B cell (primary cell): ENCODE measurements around the gene TRABD. TPM values are rescaled to one million over a fixed set of nuclear protein-coding genes. Genes with fewer than 3 reads are reported as not detected.

ENCODE experiments used
- ATAC-seq: fragments of 200-7000 bp; cut with Tn5 transposase; one replicate; pipeline ENCODE4 v1.10.0; 2021; ENCODE audit warnings: low read depth, mild to moderate bottlenecking, moderate number of reproducible peaks, moderate library complexity
- CTCF ChIA-PET: fragments of 350-600 bp; sonication (Branson Sonifier 250); formaldehyde crosslinking; loops from one replicate; lab custom pipeline; 2021; ENCODE audit warnings: antibody characterized with exemption, inconsistent platforms; lab: Charles Lee
- POLR2A ChIA-PET: fragments of 350-600 bp; sonication (Branson Sonifier 250); formaldehyde crosslinking; loops from one replicate; lab custom pipeline; 2021; ENCODE audit warnings: antibody characterized with exemption; lab: Charles Lee
- DNase-seq: peaks from one replicate; pipeline ENCODE4 v3.0.0; 2013
- H2AFZ ChIP-seq: 2 replicates; pipeline ENCODE4 v1.6.1; 2012; ENCODE audit warnings: mild to moderate bottlenecking, low read depth, low read length; ENCODE audit not compliant: insufficient read depth, poor library complexity, severe bottlenecking
- H3K27ac ChIP-seq, 2 donors: 1 replicate in 1 of 2; 2 replicates in 1 of 2; pipeline ENCODE4 v1.5.1; 2012 to 2013; ENCODE audit warnings: low read length in 2 of 2, mild to moderate bottlenecking in 2 of 2, moderate library complexity in 1 of 2
- H3K27me3 ChIP-seq, 4 experiments: fragments of 200-600 bp in 1 of 4; sonication (generic) in 1 of 4; replicated peaks in 1 of 4; 1 replicate in 2 of 4; 2 replicates in 2 of 4; pipeline versions ENCODE4 v1.6.1 to v1.7.0; 2013 to 2016; ENCODE audit warnings: low read length in 3 of 4, mild to moderate bottlenecking in 2 of 4, mixed read lengths in 1 of 4, moderate library complexity in 1 of 4; ENCODE audit not compliant: insufficient read depth in 4 of 4, control insufficient read depth in 3 of 4; ENCODE audit errors: control extremely low read depth in 1 of 4
- H3K36me3 ChIP-seq, 2 experiments: replicated peaks in 1 of 2; 1 replicate in 1 of 2; 2 replicates in 1 of 2; pipeline versions ENCODE4 v1.6.1 to v1.7.1; 2013; ENCODE audit warnings: low read length in 1 of 2; ENCODE audit not compliant: insufficient read depth in 2 of 2, control insufficient read depth in 1 of 2; ENCODE audit errors: control extremely low read depth in 1 of 2, extremely low read depth in 1 of 2
- H3K4me1 ChIP-seq, 2 donors: fragments of 200-600 bp in 1 of 2; sonication (generic) in 1 of 2; 1 replicate in 1 of 2; 2 replicates in 1 of 2; pipeline versions ENCODE4 v1.5.1 to v1.6.1; 2013 to 2017; ENCODE audit warnings: low read length in 2 of 2; ENCODE audit not compliant: control insufficient read depth in 2 of 2, insufficient read depth in 2 of 2
- H3K4me2 ChIP-seq: replicated peaks from 2 replicates; pipeline ENCODE3; 2012; ENCODE audit warnings: mild to moderate bottlenecking, low read depth, low read length; ENCODE audit not compliant: poor library complexity, severe bottlenecking
- H3K4me3 ChIP-seq, 5 experiments: fragments of 200-600 bp in 1 of 5; sonication (generic) in 1 of 5; 1 replicate in 3 of 5; 2 replicates in 2 of 5; pipeline versions ENCODE4 v1.5.1 to v1.7.0; 2011 to 2016; ENCODE audit warnings: low read length in 4 of 5, mild to moderate bottlenecking in 4 of 5, low read depth in 2 of 5, control low read depth in 1 of 5, moderate library complexity in 1 of 5; ENCODE audit not compliant: insufficient read depth in 1 of 5; ENCODE audit errors: control extremely low read depth in 1 of 5, extremely low read depth in 1 of 5
- H3K79me2 ChIP-seq: fragments of 200-600 bp; sonication (generic); one replicate; pipeline ENCODE4 v1.6.0; 2016; ENCODE audit warnings: low read length; ENCODE audit not compliant: control insufficient read depth, insufficient read depth
- H3K9ac ChIP-seq: fragments of 200-600 bp; sonication (generic); 2 replicates; pipeline ENCODE4 v1.6.1; 2017; ENCODE audit warnings: mild to moderate bottlenecking, low read length, moderate library complexity
- H3K9me3 ChIP-seq, 3 donors: one replicate each; pipeline versions ENCODE4 v1.6.1 to v1.7.1; 2013; ENCODE audit warnings: low read length in 2 of 3; ENCODE audit not compliant: control insufficient read depth in 2 of 3, insufficient read depth in 1 of 3; ENCODE audit errors: control extremely low read depth in 1 of 3
- H4K20me1 ChIP-seq: 2 replicates; pipeline ENCODE4 v1.6.0; 2012; ENCODE audit warnings: mild to moderate bottlenecking, low read length; ENCODE audit not compliant: insufficient read depth, control insufficient read depth, poor library complexity, severe bottlenecking
- H3K27ac Mint-ChIP-seq: one replicate; pipeline ENCODE4 v1.8.0; 2021; ENCODE audit warnings: mixed read lengths
- H3K27me3 Mint-ChIP-seq: one replicate; pipeline ENCODE4 v1.8.0; 2021; ENCODE audit warnings: mixed read lengths
- H3K4me1 Mint-ChIP-seq: one replicate; pipeline ENCODE4 v1.8.0; 2021; ENCODE audit warnings: mixed read lengths
- H3K4me3 Mint-ChIP-seq: one replicate; pipeline ENCODE4 v1.8.0; 2021; ENCODE audit warnings: mixed read lengths
- H3K9me3 Mint-ChIP-seq: one replicate; pipeline ENCODE4 v1.8.0; 2022; ENCODE audit warnings: mixed read lengths; ENCODE audit not compliant: insufficient read depth
- CTCF ChIP-seq: fragments of 200-600 bp; IDR thresholded peaks from one replicate; pipeline ENCODE4 v1.8.0; 2022; ENCODE audit warnings: antibody characterized with exemption, mild to moderate bottlenecking
- WGBS: methylation state at CpG from one replicate; pipeline ENCODE4 v1.1.5; 2013; ENCODE audit warnings: missing lambda C conversion rate; ENCODE audit not compliant: insufficient coverage; 5-methylcytosine and 5-hydroxymethylcytosine counted together
- intact Hi-C: fragments of 100-400 bp; cut with micrococcal nuclease; formaldehyde crosslinking; loops from one replicate; pipeline ENCODE4 v1.10.0; 2022
- polyA plus RNA-seq: library from polyadenylated mRNA; depleted of rRNA; stranded (reverse); fragments of >200 nt; gene quantifications from 2 replicates; pipeline ENCODE4 v1.2.3, GENCODE V29; 2012
- total RNA-seq, 2 donors: library from RNA; stranded (reverse); fragments of 120-200 nt in 1 of 2; gene quantifications; 1 replicate in 1 of 2; 2 replicates in 1 of 2; pipeline versions ENCODE4 v1.2.3 to v1.2.4, GENCODE V29; 2013 to 2022

Gene TRABD
- total and polyA plus RNA-seq, 2 donors (not counting 1 experiment from before 2014, with no cell fraction given) = 164 to 200 TPM

- Mint-ChIP-seq H3K27ac (peak within 1 kb of the TSS; percentile 86), H3K4me3 (peak within 1 kb of the TSS; percentile 89), H3K9me3 (no peaks in the 10 kb centered on the region), H3K27me3 (no peaks in the 10 kb centered on the region), H3K4me1 (peaks cover 26% of the 10 kb centered on the region)
- no peak for TF ChIP-seq CTCF
- Histone ChIP-seq H4K20me1 (peaks cover 12% of the 10 kb centered on the region), H3K36me3 (peaks cover 8 to 24% of the 10 kb centered on the region in 2 experiments), H3K79me2 (peaks cover 44% of the 10 kb centered on the region), H3K27ac (peak within 1 kb of the TSS; percentile 23 to 81), H3K4me3 (peak within 1 kb of the TSS; percentile 25 to 80 (median 70)), H3K9me3 (no peaks in the 10 kb centered on the region), H3K4me2 (peak within 1 kb of the TSS; percentile 98), H3K27me3 (no peaks in the 10 kb centered on the region), H3K9ac (peak within 1 kb of the TSS; percentile 81), H3K4me1 (peaks cover 16 to 26% of the 10 kb centered on the region in 2 donors), H2AFZ (peak within 1 kb of the TSS; percentile 60)
- ChIA-PET CTCF (no interaction called here), POLR2A (interaction anchor here (0.7 to 4.1 kb wide), 2 partner anchors 9 to 18 kb away, joined by 3 to 41 read pairs; no protein-coding TSS in a partner anchor)
- ATAC-seq (peak; percentile 92), DNase-seq (peak; percentile 96)
- intact Hi-C loops = loop anchor here (1.0 to 10.0 kb wide), 4 partner anchors 10 to 436 kb away; partner anchors contain the start of gene TRABD
- WGBS = under 1% methylated on average over 105 of the region's 105 CpGs
These were observed 14.9 kb downstream of the TRABD start, which contains the start of gene SELENOO for GRCh38 chr22:50200461-50201190. Gene SELENOO (plus strand): TSS chr22:50201011. CDS start chr22:50201037, 26 bp downstream.
